A549 (cell line): Measurements from ENCODE around the gene PIEZO2. TPM values are rescaled to one million over a fixed set of nuclear protein-coding genes. Genes with fewer than 3 reads are reported as not detected.

Experiments
- ATAC-seq, 2 experiments: fragments of 200-7000 bp in 1 of 2; fragments of >200 bp in 1 of 2; cut with Nextera tagmentation in 1 of 2; cut with Tn5 transposase in 1 of 2; 3 replicates each; pipeline versions ENCODE4 v1.8.0 to v1.9.1; 2018 to 2020; ENCODE audit warnings: mild to moderate bottlenecking in 1 of 2, moderate library complexity in 1 of 2
- CTCF ChIA-PET: fragments of 300-600 bp; sonication (Branson Sonifier 250); formaldehyde crosslinking; extraction: SDS; loops from one replicate; lab custom pipeline; 2021; ENCODE audit warnings: antibody characterized with exemption, inconsistent platforms; lab: Yijun Ruan, JAX
- POLR2A ChIA-PET: fragments of 350-600 bp; formaldehyde crosslinking; extraction: SDS; loops from one replicate; lab custom pipeline; 2021; ENCODE audit warnings: antibody characterized with exemption, inconsistent platforms; lab: Yijun Ruan, JAX
- DNase-seq, 2 experiments: peaks; one replicate each; pipeline versions ENCODE4 v3.0.0 to v3.0.0-alpha.2; 2011 to 2016; ENCODE audit warnings: low read depth in 1 of 2, low spot score in 1 of 2
- FAIRE-seq: peaks from 2 replicates; lab custom pipeline; 2011; peaks lifted over from hg19 to GRCh38; lab: Jason Lieb, UNC
- H3K27ac ChIP-seq, 2 experiments: fragments of >200 bp; sonication (Bioruptor Twin); formaldehyde crosslinking; 3 replicates each; pipeline ENCODE4 v1.5.1; 2016 to 2017
- H3K4me1 ChIP-seq: fragments of >200 bp; sonication (Bioruptor Twin); formaldehyde crosslinking; 3 replicates; pipeline ENCODE4 v1.6.1; 2016
- H3K4me2 ChIP-seq: fragments of >200 bp; sonication (Bioruptor Twin); formaldehyde crosslinking; 3 replicates; pipeline ENCODE4 v1.6.1; 2016
- H3K4me3 ChIP-seq: fragments of >200 bp; sonication (Bioruptor Twin); formaldehyde crosslinking; 3 replicates; pipeline ENCODE4 v1.5.1; 2016
- H3K9me3 ChIP-seq: fragments of >200 bp; sonication (Bioruptor Twin); formaldehyde crosslinking; 3 replicates; pipeline ENCODE4 v1.6.1; 2016
- BHLHE40 ChIP-seq: IDR thresholded peaks from 2 replicates; pipeline ENCODE4 v1.6.1; 2012; ENCODE audit warnings: low read depth, low read length, inconsistent platforms
- CBX2 ChIP-seq: fragments of 200-600 bp; sonication (generic); IDR thresholded peaks from 2 replicates; pipeline ENCODE4 v1.6.1; 2016; ENCODE audit warnings: low read depth, mild to moderate bottlenecking, borderline replicate concordance
- CEBPB ChIP-seq, 2 experiments: fragments of >200 bp in 1 of 2; sonication (Bioruptor Twin) in 1 of 2; formaldehyde crosslinking in 1 of 2; IDR thresholded peaks; 2 replicates each; pipeline ENCODE4 v1.6.1; 2012 to 2016
- E2F6 ChIP-seq: IDR thresholded peaks from 2 replicates; pipeline ENCODE4 v1.6.1; 2012; ENCODE audit warnings: low read depth, borderline replicate concordance
- EP300 ChIP-seq, 2 experiments: fragments of >200 bp; sonication (Bioruptor Twin); formaldehyde crosslinking; IDR thresholded peaks; 2 replicates in 1 of 2; 3 replicates in 1 of 2; pipeline ENCODE4 v1.6.1; 2016 to 2017
- ESRRA ChIP-seq: fragments of 150-350 bp; IDR thresholded peaks from 2 replicates; pipeline ENCODE4 v1.6.1; 2014; ENCODE audit warnings: mild to moderate bottlenecking, low read length, borderline replicate concordance
- FOSB ChIP-seq: fragments of 250-450 bp; sonication (Bioruptor Pico); IDR thresholded peaks from 2 replicates; pipeline ENCODE4 v1.5.0; 2020; ENCODE audit warnings: mild to moderate bottlenecking, moderate library complexity
- FOSL2 ChIP-seq, 2 experiments: fragments of 450-650 bp in 1 of 2; fragments of >200 bp in 1 of 2; sonication (Bioruptor Twin) in 1 of 2; formaldehyde crosslinking; IDR thresholded peaks; 2 replicates each; pipeline versions ENCODE4 v1.5.0 to v1.6.1; 2016 to 2020; ENCODE audit warnings: mild to moderate bottlenecking in 1 of 2, moderate library complexity in 1 of 2
- FOXS1 ChIP-seq: fragments of 250-450 bp; sonication (Bioruptor Pico); IDR thresholded peaks from 2 replicates; pipeline ENCODE4 v1.5.0; 2020; ENCODE audit warnings: mild to moderate bottlenecking, moderate library complexity
- HDAC2 ChIP-seq: fragments of 200-600 bp; sonication (generic); IDR thresholded peaks from 2 replicates; pipeline ENCODE4 v1.6.1; 2016
- HMGXB4 ChIP-seq: fragments of 250-450 bp; sonication (Bioruptor Pico); IDR thresholded peaks from 2 replicates; pipeline ENCODE4 v1.5.0; 2021; ENCODE audit warnings: mild to moderate bottlenecking, moderate library complexity, borderline replicate concordance
- HOXA7 ChIP-seq: fragments of 250-450 bp; sonication (Bioruptor Pico); IDR thresholded peaks from 2 replicates; pipeline ENCODE4 v1.5.0; 2020; ENCODE audit warnings: mild to moderate bottlenecking, moderate library complexity
- HOXB13 ChIP-seq: fragments of 250-450 bp; sonication (Bioruptor Pico); IDR thresholded peaks from 2 replicates; pipeline ENCODE4 v1.5.0; 2020; ENCODE audit warnings: low read depth, mild to moderate bottlenecking, moderate library complexity
- HOXB5 ChIP-seq: fragments of 250-450 bp; sonication (Bioruptor Pico); IDR thresholded peaks from 2 replicates; pipeline ENCODE4 v1.5.0; 2020; ENCODE audit warnings: mild to moderate bottlenecking, moderate library complexity
- JUN ChIP-seq, 2 experiments: fragments of >200 bp; sonication (Bioruptor Twin); formaldehyde crosslinking; IDR thresholded peaks; 2 replicates in 1 of 2; 3 replicates in 1 of 2; pipeline ENCODE4 v1.6.1; 2016 to 2017
- MAFK ChIP-seq: fragments of 450-650 bp; IDR thresholded peaks from 2 replicates; pipeline ENCODE4 v1.6.1; 2014; ENCODE audit not compliant: partially characterized antibody
- MAZ ChIP-seq: fragments of 150-350 bp; IDR thresholded peaks from 2 replicates; pipeline ENCODE4 v1.6.1; 2014; ENCODE audit warnings: antibody characterized with exemption, low read depth, low read length, borderline replicate concordance
- MYC ChIP-seq: IDR thresholded peaks from 2 replicates; pipeline ENCODE4 v1.6.1; 2012; ENCODE audit warnings: mild to moderate bottlenecking, inconsistent platforms, low read length, improper control_type of control experiment, borderline replicate concordance
- NPAS2 ChIP-seq: fragments of 250-450 bp; sonication (Bioruptor Pico); IDR thresholded peaks from 2 replicates; pipeline ENCODE4 v1.8.0; 2022; ENCODE audit warnings: mild to moderate bottlenecking, moderate library complexity, borderline replicate concordance
- NR3C1 ChIP-seq: fragments of >200 bp; sonication (Bioruptor Twin); formaldehyde crosslinking; IDR thresholded peaks from 3 replicates; pipeline ENCODE4 v1.6.1; 2017
- PBX3 ChIP-seq: IDR thresholded peaks from 2 replicates; pipeline ENCODE4 v1.6.1; 2012
- PHF8 ChIP-seq: fragments of 200-600 bp; sonication (generic); IDR thresholded peaks from 2 replicates; pipeline ENCODE4 v1.6.1; 2016; ENCODE audit warnings: low read depth, mild to moderate bottlenecking, antibody characterized with exemption, moderate library complexity, borderline replicate concordance
- POLR2AphosphoS2 ChIP-seq: conservative IDR thresholded peaks from 2 replicates; pipeline ENCODE4 v1.6.1; 2012; ENCODE audit warnings: low read length, improper control_type of control experiment, inconsistent platforms
- RARB ChIP-seq: fragments of 250-450 bp; sonication (Bioruptor Pico); IDR thresholded peaks from 2 replicates; pipeline ENCODE4 v1.8.0; 2021; ENCODE audit warnings: mild to moderate bottlenecking, moderate library complexity
- RCOR1 ChIP-seq: fragments of 150-350 bp; IDR thresholded peaks from 2 replicates; pipeline ENCODE4 v1.6.1; 2014; ENCODE audit warnings: antibody characterized with exemption, low read length, low read depth
- SREBF2 ChIP-seq: fragments of 450-650 bp; IDR thresholded peaks from 2 replicates; pipeline ENCODE4 v1.6.1; 2014; ENCODE audit warnings: mild to moderate bottlenecking, moderate library complexity
- ZNF302 ChIP-seq: fragments of 250-450 bp; sonication (Bioruptor Pico); IDR thresholded peaks from 2 replicates; pipeline ENCODE4 v1.9.0; 2021; ENCODE audit warnings: inconsistent platforms, mild to moderate bottlenecking, moderate library complexity
- ZSCAN20 ChIP-seq: fragments of 250-450 bp; sonication (Bioruptor Pico); IDR thresholded peaks from 2 replicates; pipeline ENCODE4 v1.8.0; 2022; ENCODE audit warnings: mild to moderate bottlenecking, moderate library complexity
- WGBS: methylation state at CpG from one replicate; pipeline ENCODE4 v1.1.6; 2017; ENCODE audit errors: missing lambda C conversion rate; 5-methylcytosine and 5-hydroxymethylcytosine counted together
- polyA plus RNA-seq, 4 experiments: library from polyadenylated mRNA; depleted of rRNA in 3 of 4; stranded (reverse); fragments of >200 nt; fragmentation: RNase III in 1 of 4; extraction: RNeasy Plus Mini Kit Qiagen cat#74134 plus additional on column Dnase treatment in 1 of 4; gene quantifications; 2 replicates in 3 of 4; 3 replicates in 1 of 4; pipeline ENCODE4 v1.2.3, GENCODE V29; 2011 to 2017

The PIEZO2 gene
- polyA plus RNA-seq, 2 of the 4 experiments (the other 2 are of a cell fraction), result 0.80 to 1.6 TPM

DNA sequence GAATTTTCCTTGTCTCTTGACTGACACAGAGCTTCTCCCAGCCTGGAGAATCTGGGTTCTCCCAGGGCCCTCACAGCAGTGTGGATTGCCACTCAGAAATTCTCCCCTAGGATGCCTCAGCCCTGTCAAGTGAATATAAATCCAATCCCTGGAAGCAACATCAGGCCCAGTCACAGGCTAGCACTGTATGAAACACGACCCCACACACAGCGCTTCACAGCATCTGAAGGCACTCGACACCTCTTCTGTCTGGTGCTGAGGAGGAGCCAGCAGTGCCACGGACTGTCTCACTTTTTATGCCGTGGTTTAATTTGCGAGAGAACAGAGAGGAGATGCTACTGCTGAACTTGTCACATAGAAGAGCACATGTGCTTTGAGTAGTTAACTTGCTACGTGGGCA, 459.0 kb downstream of the PIEZO2 start:
- TF ChIP-seq PBX3 (no peak), CEBPB (IDR thresholded peaks at IDR 0.05) (no peak), CBX2 (no peak), ZNF302 (CRISPR knock-in tag) (no peak), RARB (CRISPR knock-in tag) (no peak), FOSL2 (IDR thresholded peaks at IDR 0.05) (no peak), FOSL2 (CRISPR knock-in tag; IDR thresholded peaks at IDR 0.05) (no peak), BHLHE40 (no peak), NPAS2 (no peak), ESRRA (no peak), NR3C1 (no peak), HDAC2 (no peak), EP300 (IDR thresholded peaks at IDR 0.05) (no peak), MAFK (no peak)
- DNase-seq (no peak), FAIRE-seq (no peak), ATAC-seq (no peak; a peak in 1 of 6 replicates)
- no peaks in the 10 kb centered on the region for H3K9me3 ChIP-seq
- no peaks in the 10 kb centered on the region for H3K4me1 ChIP-seq
- no peak overlapping the region for H3K4me2 ChIP-seq
- no peak overlapping the region for H3K27ac ChIP-seq
- ChIA-PET CTCF (no interaction called here), POLR2A (no interaction called here)
- no peak overlapping the region for H3K4me3 ChIP-seq
- WGBS, result 23% methylated on average over 7 of the region's 7 CpGs

DNA sequence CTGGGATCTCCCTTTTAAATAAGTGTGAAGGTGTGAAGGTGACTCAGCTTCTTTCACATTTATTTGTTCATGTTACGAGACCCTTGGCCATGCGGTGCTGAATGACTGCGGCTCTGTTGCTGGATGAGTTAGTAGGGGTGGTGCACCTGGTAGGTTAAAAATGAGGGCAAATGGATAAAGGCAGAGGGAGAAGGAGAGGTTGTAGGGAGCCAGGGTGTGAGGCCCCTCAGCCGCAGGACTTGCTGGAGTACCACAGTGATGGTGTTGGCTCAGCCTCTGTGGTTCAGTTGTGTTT, 459.4 kb downstream of the PIEZO2 start:
- Histone ChIP-seq H3K9me3 (no peaks in the 10 kb centered on the region), H3K27ac (no peak overlapping the region), H3K4me3 (no peak overlapping the region), H3K4me1 (no peaks in the 10 kb centered on the region)
- TF ChIP-seq FOXS1 (CRISPR knock-in tag) (no peak), JUN (IDR thresholded peaks at IDR 0.05) (no peak), E2F6 (no peak), CEBPB (IDR thresholded peaks at IDR 0.05) (no peak), HMGXB4 (CRISPR knock-in tag) (no peak)
- TF ChIP-seq, all 56 proteins: peak for 0
- no peak overlapping the region for H3K4me2 ChIP-seq
- DNase-seq (no peak), FAIRE-seq (no peak), ATAC-seq (no peak)
- CTCF ChIA-PET, result no interaction called here
- POLR2A ChIA-PET, result no interaction called here
- WGBS, result 40% methylated on average over 4 of the region's 4 CpGs

DNA sequence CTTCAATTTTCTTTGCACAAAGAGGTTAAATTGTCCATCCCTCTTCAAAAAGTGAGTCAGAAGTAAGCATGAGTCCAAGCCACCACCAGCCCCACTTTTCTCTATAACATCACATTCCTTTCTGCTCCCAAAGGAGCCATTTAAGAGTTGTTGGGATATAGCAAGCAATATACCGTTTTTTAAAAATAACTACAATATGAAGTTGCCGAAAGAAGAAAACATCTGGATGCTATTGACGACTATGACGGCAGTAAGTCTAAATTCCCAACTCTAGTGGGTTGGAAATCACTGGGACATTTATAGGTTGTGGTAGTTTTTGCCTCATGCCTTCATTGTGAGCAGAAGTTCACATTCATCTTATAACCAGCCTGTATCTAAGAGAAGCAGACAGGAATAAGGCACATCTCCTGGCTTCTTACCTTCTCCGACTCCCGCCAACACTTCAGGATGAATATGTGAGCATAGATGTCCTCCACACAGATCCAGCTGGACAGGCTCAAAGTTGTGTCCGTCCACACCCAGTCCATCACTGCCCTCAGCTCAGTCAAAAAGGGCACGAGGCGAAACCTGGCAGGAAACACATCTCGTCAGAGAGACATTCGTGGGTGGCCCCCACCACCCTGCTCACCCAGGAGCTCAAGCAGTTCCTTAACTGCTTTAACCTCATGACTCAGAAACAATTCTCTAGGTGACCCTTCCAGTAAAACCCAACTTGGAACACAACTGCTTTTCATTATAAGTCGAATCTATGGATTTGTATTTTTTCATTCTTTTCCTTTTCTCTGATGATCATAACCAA, 459.9 kb downstream of the PIEZO2 start:
- Histone ChIP-seq H3K4me1 (no peaks in the 10 kb centered on the region), H3K4me2 (no peak overlapping the region), H3K9me3 (no peaks in the 10 kb centered on the region), H3K27ac (no peak overlapping the region), H3K4me3 (no peak overlapping the region)
- ATAC-seq (no peak), DNase-seq (no peak), FAIRE-seq (no peak)
- ChIA-PET POLR2A (no interaction called here), CTCF (no interaction called here)
- 42% methylated on average over 12 of the region's 12 CpGs for WGBS
- no peak for TF ChIP-seq HMGXB4 (CRISPR knock-in tag)
- no peak for TF ChIP-seq HOXB13 (CRISPR knock-in tag)
- TF ChIP-seq POLR2AphosphoS2, result no peak
- no peak for TF ChIP-seq MAZ
- TF ChIP-seq CEBPB (IDR thresholded peaks at IDR 0.05), result no peak
- TF ChIP-seq HOXB5, result no peak
- TF ChIP-seq RARB (CRISPR knock-in tag), result no peak
- no peak for TF ChIP-seq HOXA7 (CRISPR knock-in tag)
- TF ChIP-seq MYC, result no peak
- no peak for TF ChIP-seq SREBF2
- TF ChIP-seq CBX2, result no peak
- TF ChIP-seq FOSL2 (IDR thresholded peaks at IDR 0.05), result no peak
- no peak for TF ChIP-seq FOSL2 (CRISPR knock-in tag; IDR thresholded peaks at IDR 0.05)
- TF ChIP-seq PHF8, result no peak
- no peak for TF ChIP-seq ESRRA
- no peak for TF ChIP-seq RCOR1
- no peak for TF ChIP-seq FOSB (CRISPR knock-in tag)
- no peak for TF ChIP-seq ZSCAN20 (CRISPR knock-in tag)
